ENCODE data around the gene ADCY5. TPM values are rescaled to one million over a fixed set of nuclear protein-coding genes. Genes with fewer than 3 reads are reported as not detected.
"Not testable (repeated sequence)": the region's sequence is repeated elsewhere in the genome, so short reads cannot be mapped to it uniquely, and the experiment has no call there.

Gene ADCY5
- total and polyA plus RNA-seq, 4 donors: 0.74 to 6.6 (median 2.9) TPM

DNA sequence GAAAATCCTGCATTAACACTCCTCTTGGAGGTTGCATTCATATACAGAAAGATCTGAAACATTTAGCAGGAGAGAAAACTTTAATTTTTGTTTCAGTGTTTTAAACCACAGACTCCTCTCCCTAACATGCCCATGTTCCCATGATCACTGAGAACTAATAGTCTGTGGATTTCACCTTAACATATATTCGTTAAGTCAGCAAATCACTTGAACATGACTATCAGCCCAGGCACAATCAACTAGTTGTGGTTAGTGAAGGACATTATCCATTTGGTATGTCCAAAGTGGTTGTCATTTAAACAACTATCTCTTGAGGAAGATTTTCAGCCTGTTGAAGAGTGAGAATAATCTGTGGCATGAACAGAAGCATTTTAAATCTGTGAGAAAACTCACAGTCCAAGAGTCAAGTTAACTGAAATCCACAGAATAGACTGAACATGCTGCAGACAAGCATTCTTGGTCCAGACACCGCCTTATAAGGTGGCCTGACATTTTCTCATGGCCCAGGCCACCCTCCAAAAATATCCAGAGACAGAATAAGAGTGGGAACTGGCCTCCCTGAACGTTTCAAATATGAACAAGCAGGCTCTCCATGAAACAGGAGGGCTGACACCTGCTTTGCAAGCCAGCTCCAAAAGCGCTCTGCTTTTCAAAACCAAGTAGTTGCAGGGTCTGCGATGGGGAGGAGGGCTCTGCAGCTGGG, 39.9 kb upstream of the ADCY5 start (continued):
- TF ChIP-seq HNF4G (IDR thresholded peaks at IDR 0.05) (no peak), SP1 (IDR thresholded peaks at IDR 0.05) (no peak)
- TF ChIP-seq, protein P1, sequence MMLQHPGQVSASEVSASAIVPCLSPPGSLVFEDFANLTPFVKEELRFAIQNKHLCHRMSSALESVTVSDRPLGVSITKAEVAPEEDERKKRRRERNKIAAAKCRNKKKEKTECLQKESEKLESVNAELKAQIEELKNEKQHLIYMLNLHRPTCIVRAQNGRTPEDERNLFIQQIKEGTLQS (IDR thresholded peaks at IDR 0.05): no peak
- TF ChIP-seq, protein P2, sequence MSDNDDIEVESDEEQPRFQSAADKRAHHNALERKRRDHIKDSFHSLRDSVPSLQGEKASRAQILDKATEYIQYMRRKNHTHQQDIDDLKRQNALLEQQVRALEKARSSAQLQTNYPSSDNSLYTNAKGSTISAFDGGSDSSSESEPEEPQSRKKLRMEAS (IDR thresholded peaks at IDR 0.05): no peak
- TF ChIP-seq, protein P3, sequence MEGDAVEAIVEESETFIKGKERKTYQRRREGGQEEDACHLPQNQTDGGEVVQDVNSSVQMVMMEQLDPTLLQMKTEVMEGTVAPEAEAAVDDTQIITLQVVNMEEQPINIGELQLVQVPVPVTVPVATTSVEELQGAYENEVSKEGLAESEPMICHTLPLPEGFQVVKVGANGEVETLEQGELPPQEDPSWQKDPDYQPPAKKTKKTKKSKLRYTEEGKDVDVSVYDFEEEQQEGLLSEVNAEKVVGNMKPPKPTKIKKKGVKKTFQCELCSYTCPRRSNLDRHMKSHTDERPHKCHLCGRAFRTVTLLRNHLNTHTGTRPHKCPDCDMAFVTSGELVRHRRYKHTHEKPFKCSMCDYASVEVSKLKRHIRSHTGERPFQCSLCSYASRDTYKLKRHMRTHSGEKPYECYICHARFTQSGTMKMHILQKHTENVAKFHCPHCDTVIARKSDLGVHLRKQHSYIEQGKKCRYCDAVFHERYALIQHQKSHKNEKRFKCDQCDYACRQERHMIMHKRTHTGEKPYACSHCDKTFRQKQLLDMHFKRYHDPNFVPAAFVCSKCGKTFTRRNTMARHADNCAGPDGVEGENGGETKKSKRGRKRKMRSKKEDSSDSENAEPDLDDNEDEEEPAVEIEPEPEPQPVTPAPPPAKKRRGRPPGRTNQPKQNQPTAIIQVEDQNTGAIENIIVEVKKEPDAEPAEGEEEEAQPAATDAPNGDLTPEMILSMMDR (IDR thresholded peaks at IDR 0.05; ENCODE audit: low read depth, low read length, missing input control): no peak

DNA sequence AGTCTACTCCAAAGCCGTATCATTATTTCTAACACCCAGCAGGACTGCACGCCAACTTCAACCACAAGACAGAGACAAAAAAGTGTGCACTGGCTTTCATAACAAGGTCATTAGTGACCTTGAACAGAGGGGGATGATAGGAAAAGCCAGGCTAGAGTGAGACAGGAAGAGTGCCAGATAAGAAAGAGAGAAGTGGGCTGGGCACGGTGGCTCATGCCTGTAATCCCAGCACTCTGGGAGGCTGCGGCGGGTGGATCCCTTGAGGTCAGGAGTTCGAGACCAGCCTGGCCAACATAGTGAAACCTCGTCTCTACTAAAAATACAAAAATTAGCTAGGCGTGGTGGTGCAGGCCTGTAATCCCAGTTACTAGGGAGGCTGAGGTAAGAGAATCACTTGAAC, 38.2 kb upstream of the ADCY5 start:
- 81% methylated on average over 8 of the region's 8 CpGs for WGBS
- H3K9me3 ChIP-seq (ENCODE audit: control insufficient read depth in 4 of 4, low read length in 3 of 4); H3K36me3 ChIP-seq (ENCODE audit: control insufficient read depth in 4 of 4, insufficient read depth in 3 of 4, low read depth in 1 of 4, low read length in 3 of 4); H3K4me3 ChIP-seq (ENCODE audit: low read depth in 1 of 3, low read length in 3 of 3); H3K27ac ChIP-seq (ENCODE audit: low read depth in 1 of 2, low read length in 2 of 2); DNase-seq (ENCODE audit: low spot score); H3K9ac ChIP-seq (ENCODE audit: low read depth in 1 of 2, low read length in 2 of 2); H3K4me1 ChIP-seq (ENCODE audit: control insufficient read depth in 4 of 4, insufficient read depth in 4 of 4, low read length in 3 of 4); H3K27me3 ChIP-seq (ENCODE audit: control insufficient read depth in 4 of 4, insufficient read depth in 4 of 4, low read length in 3 of 4): not testable (repeated sequence)

DNA sequence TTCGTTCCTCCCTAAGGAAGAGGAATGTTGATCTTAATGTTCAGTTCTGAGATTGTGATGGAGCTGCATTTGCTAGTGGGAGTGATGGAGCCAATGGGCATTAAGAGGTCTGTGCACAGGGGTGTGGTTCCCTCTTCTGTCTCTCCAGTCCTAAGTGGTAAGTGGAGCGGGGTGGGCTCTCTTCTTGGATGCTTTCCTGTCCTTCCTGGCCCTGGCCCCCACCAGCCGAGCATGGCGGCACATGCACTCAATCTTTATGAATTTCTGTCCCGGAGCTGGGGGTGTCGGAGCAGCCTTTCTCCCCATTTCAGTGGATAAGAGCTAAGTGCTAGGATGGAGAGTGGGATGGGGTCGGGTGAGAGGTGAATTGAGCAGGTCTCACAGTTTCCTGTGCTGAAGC, 37.6 kb upstream of the ADCY5 start:
- no peak for DNase-seq (ENCODE audit: low spot score)
- TF ChIP-seq, protein P4, sequence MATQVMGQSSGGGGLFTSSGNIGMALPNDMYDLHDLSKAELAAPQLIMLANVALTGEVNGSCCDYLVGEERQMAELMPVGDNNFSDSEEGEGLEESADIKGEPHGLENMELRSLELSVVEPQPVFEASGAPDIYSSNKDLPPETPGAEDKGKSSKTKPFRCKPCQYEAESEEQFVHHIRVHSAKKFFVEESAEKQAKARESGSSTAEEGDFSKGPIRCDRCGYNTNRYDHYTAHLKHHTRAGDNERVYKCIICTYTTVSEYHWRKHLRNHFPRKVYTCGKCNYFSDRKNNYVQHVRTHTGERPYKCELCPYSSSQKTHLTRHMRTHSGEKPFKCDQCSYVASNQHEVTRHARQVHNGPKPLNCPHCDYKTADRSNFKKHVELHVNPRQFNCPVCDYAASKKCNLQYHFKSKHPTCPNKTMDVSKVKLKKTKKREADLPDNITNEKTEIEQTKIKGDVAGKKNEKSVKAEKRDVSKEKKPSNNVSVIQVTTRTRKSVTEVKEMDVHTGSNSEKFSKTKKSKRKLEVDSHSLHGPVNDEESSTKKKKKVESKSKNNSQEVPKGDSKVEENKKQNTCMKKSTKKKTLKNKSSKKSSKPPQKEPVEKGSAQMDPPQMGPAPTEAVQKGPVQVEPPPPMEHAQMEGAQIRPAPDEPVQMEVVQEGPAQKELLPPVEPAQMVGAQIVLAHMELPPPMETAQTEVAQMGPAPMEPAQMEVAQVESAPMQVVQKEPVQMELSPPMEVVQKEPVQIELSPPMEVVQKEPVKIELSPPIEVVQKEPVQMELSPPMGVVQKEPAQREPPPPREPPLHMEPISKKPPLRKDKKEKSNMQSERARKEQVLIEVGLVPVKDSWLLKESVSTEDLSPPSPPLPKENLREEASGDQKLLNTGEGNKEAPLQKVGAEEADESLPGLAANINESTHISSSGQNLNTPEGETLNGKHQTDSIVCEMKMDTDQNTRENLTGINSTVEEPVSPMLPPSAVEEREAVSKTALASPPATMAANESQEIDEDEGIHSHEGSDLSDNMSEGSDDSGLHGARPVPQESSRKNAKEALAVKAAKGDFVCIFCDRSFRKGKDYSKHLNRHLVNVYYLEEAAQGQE (IDR thresholded peaks at IDR 0.05): no peak
- TF ChIP-seq FOXA1 (IDR thresholded peaks at IDR 0.05): no peak
- TF ChIP-seq HNF4G (IDR thresholded peaks at IDR 0.05): no peak
- no peak for TF ChIP-seq RXRA (IDR thresholded peaks at IDR 0.05)
- TF ChIP-seq JUND (IDR thresholded peaks at IDR 0.05): no peak
- no peak for TF ChIP-seq EGR1 (IDR thresholded peaks at IDR 0.05; ENCODE audit: low read depth in 2 of 2)

More for the DNA sequence above, 37.6 kb upstream of the ADCY5 start:
- Histone ChIP-seq H3K9ac (ENCODE audit: low read depth in 1 of 2, low read length in 2 of 2) (no peak overlapping the region), H3K36me3 (ENCODE audit: control insufficient read depth in 4 of 4, insufficient read depth in 3 of 4, low read depth in 1 of 4, low read length in 3 of 4) (peaks cover 0 to 8% (median 2%) of the 10 kb centered on the region in 4 donors), H3K4me3 (ENCODE audit: low read depth in 1 of 3, low read length in 3 of 3) (no peak overlapping the region), H3K27me3 (ENCODE audit: control insufficient read depth in 4 of 4, insufficient read depth in 4 of 4, low read length in 3 of 4) (no peaks in the 10 kb centered on the region), H3K9me3 (ENCODE audit: control insufficient read depth in 4 of 4, low read length in 3 of 4) (no peaks in the 10 kb centered on the region), H3K4me1 (ENCODE audit: control insufficient read depth in 4 of 4, insufficient read depth in 4 of 4, low read length in 3 of 4) (no peaks in the 10 kb centered on the region), H3K27ac (ENCODE audit: low read depth in 1 of 2, low read length in 2 of 2) (no peak overlapping the region)
- WGBS: 93% methylated on average over 7 of the region's 7 CpGs

Data from liver (tissue), 9 donors.